H9 (cell line): ENCODE results near the gene GLCE. TPM values are rescaled to one million over a fixed set of nuclear protein-coding genes. Genes with fewer than 3 reads are reported as not detected.

Source experiments
- DNase-seq: peaks from one replicate; pipeline ENCODE4 v3.0.0-alpha.2; 2017
- H2AFZ ChIP-seq: one replicate; pipeline ENCODE4 v1.6.1; 2013; ENCODE audit warnings: mild to moderate bottlenecking, low read length, control low read depth, moderate library complexity
- H2AK5ac ChIP-seq: 2 replicates; pipeline ENCODE4 v1.6.1; 2013; ENCODE audit warnings: low read length, control low read depth, mixed read lengths; ENCODE audit not compliant: insufficient read length
- H2BK120ac ChIP-seq: one replicate; pipeline ENCODE4 v1.6.1; 2013; ENCODE audit warnings: low read depth, mild to moderate bottlenecking, low read length, control low read depth, inconsistent platforms; ENCODE audit not compliant: poor library complexity, severe bottlenecking
- H2BK12ac ChIP-seq: 2 replicates; pipeline ENCODE4 v1.6.1; 2013; ENCODE audit warnings: low read length, control low read depth, mixed read lengths, low read depth; ENCODE audit not compliant: insufficient read length
- H2BK15ac ChIP-seq: 2 replicates; pipeline ENCODE4 v1.6.1; 2013; ENCODE audit warnings: low read depth, low read length, control low read depth
- H2BK20ac ChIP-seq: one replicate; pipeline ENCODE4 v1.6.1; 2013; ENCODE audit warnings: low read depth, mild to moderate bottlenecking, low read length, control low read depth, inconsistent platforms; ENCODE audit not compliant: poor library complexity, severe bottlenecking
- H2BK5ac ChIP-seq: 2 replicates; pipeline ENCODE4 v1.6.1; 2013; ENCODE audit warnings: low read length, control low read depth, mixed read lengths; ENCODE audit not compliant: insufficient read length
- H3K14ac ChIP-seq: 2 replicates; pipeline ENCODE4 v1.6.1; 2013; ENCODE audit warnings: low read length, control low read depth; ENCODE audit not compliant: insufficient read depth
- H3K18ac ChIP-seq: 2 replicates; pipeline ENCODE4 v1.6.1; 2013; ENCODE audit warnings: low read depth, mild to moderate bottlenecking, mixed read lengths, low read length, control low read depth; ENCODE audit not compliant: insufficient read length
- H3K23ac ChIP-seq: 2 replicates; pipeline ENCODE4 v1.6.1; 2013; ENCODE audit warnings: low read length, control low read depth, mixed read lengths, low read depth; ENCODE audit not compliant: insufficient read length
- H3K23me2 ChIP-seq: 2 replicates; pipeline ENCODE4 v1.6.1; 2013; ENCODE audit warnings: low read depth, mild to moderate bottlenecking, mixed read lengths, low read length, control low read depth; ENCODE audit not compliant: insufficient read length, poor library complexity, severe bottlenecking
- H3K27ac ChIP-seq: 2 replicates; pipeline ENCODE4 v1.5.1; 2013; ENCODE audit warnings: low read length, control low read depth, mixed read lengths, low read depth; ENCODE audit not compliant: insufficient read length
- H3K27me3 ChIP-seq: 2 replicates; pipeline ENCODE4 v1.6.1; 2013; ENCODE audit warnings: low read length, control low read depth, inconsistent platforms; ENCODE audit not compliant: insufficient read depth
- H3K4ac ChIP-seq: 2 replicates; pipeline ENCODE4 v1.6.1; 2013; ENCODE audit warnings: low read depth, mild to moderate bottlenecking, control low read depth, inconsistent platforms, low read length, moderate library complexity
- H3K4me1 ChIP-seq: 2 replicates; pipeline ENCODE4 v1.6.1; 2013; ENCODE audit warnings: low read length, control low read depth, inconsistent platforms; ENCODE audit not compliant: insufficient read depth
- H3K4me2 ChIP-seq: 2 replicates; pipeline ENCODE4 v1.6.1; 2013; ENCODE audit warnings: low read length, control low read depth, mixed read lengths; ENCODE audit not compliant: insufficient read length, insufficient read depth
- H3K56ac ChIP-seq: 2 replicates; pipeline ENCODE4 v1.6.1; 2013; ENCODE audit warnings: low read depth, mild to moderate bottlenecking, mixed read lengths, low read length, control low read depth; ENCODE audit not compliant: insufficient read length
- H3K79me1 ChIP-seq: 2 replicates; pipeline ENCODE4 v1.6.1; 2013; ENCODE audit warnings: low read depth, mild to moderate bottlenecking, moderate library complexity, low read length, control low read depth, inconsistent platforms; ENCODE audit not compliant: insufficient read depth, poor library complexity, severe bottlenecking
- H3K79me2 ChIP-seq: 2 replicates; pipeline ENCODE4 v1.6.1; 2013; ENCODE audit warnings: low read length, control low read depth, inconsistent platforms; ENCODE audit not compliant: insufficient read depth
- H3K9ac ChIP-seq: 2 replicates; pipeline ENCODE4 v1.6.1; 2013; ENCODE audit warnings: low read length, control low read depth, mixed read lengths; ENCODE audit not compliant: insufficient read length; ENCODE audit errors: extremely low read depth
- H3K9me3 ChIP-seq: one replicate; pipeline ENCODE4 v1.6.1; 2013; ENCODE audit warnings: low read depth, low read length, inconsistent platforms; ENCODE audit not compliant: control insufficient read depth
- H3T11ph ChIP-seq: one replicate; pipeline ENCODE4 v1.6.1; 2013; ENCODE audit warnings: mild to moderate bottlenecking, low read length, control low read depth, inconsistent platforms
- H4K20me1 ChIP-seq: one replicate; pipeline ENCODE4 v1.6.1; 2013; ENCODE audit not compliant: control insufficient read depth, insufficient read length, insufficient read depth
- H4K5ac ChIP-seq: 2 replicates; pipeline ENCODE4 v1.6.1; 2013; ENCODE audit warnings: low read depth, mild to moderate bottlenecking, mixed read lengths, low read length, control low read depth; ENCODE audit not compliant: insufficient read length
- H4K8ac ChIP-seq: replicated peaks from 2 replicates; pipeline ENCODE4 v1.6.1; 2013; ENCODE audit warnings: low read length, control low read depth, mixed read lengths, low read depth; ENCODE audit not compliant: insufficient read length
- H4K91ac ChIP-seq: 2 replicates; pipeline ENCODE4 v1.6.1; 2013; ENCODE audit warnings: low read depth, mild to moderate bottlenecking, moderate library complexity, mixed read lengths, low read length, control low read depth; ENCODE audit not compliant: insufficient read length
- H3K27ac Mint-ChIP-seq, 3 experiments: 2 replicates in 2 of 3; 3 replicates in 1 of 3; pipeline ENCODE4 v1.8.0; 2020 to 2021; ENCODE audit warnings: mixed read lengths in 3 of 3, mild to moderate bottlenecking in 1 of 3, moderate library complexity in 1 of 3
- H3K27me3 Mint-ChIP-seq: 2 replicates; pipeline ENCODE4 v1.8.0; 2021; ENCODE audit warnings: low read depth, mild to moderate bottlenecking, moderate library complexity, mixed read lengths
- H3K36me3 Mint-ChIP-seq, 3 experiments: 2 replicates in 2 of 3; 3 replicates in 1 of 3; pipeline ENCODE4 v1.8.0; 2020 to 2021; ENCODE audit warnings: low read depth in 3 of 3, mixed read lengths in 3 of 3; ENCODE audit not compliant: insufficient read depth in 1 of 3
- H3K4me1 Mint-ChIP-seq, 2 experiments: 2 replicates each; pipeline ENCODE4 v1.8.0; 2020; ENCODE audit warnings: mixed read lengths in 2 of 2
- H3K4me3 Mint-ChIP-seq, 2 experiments: 2 replicates in 1 of 2; 3 replicates in 1 of 2; pipeline ENCODE4 v1.8.0; 2020 to 2021; ENCODE audit warnings: mild to moderate bottlenecking in 2 of 2, mixed read lengths in 2 of 2, moderate library complexity in 1 of 2
- H3K9me3 Mint-ChIP-seq, 2 experiments: 2 replicates in 1 of 2; 3 replicates in 1 of 2; pipeline ENCODE4 v1.8.0; 2020; ENCODE audit warnings: mild to moderate bottlenecking in 2 of 2, mixed read lengths in 2 of 2, moderate library complexity in 1 of 2
- CTCF ChIP-seq: fragments of 200-600 bp; sonication (generic); conservative IDR thresholded peaks from 3 replicates; pipeline ENCODE4 v1.8.0; 2021; ENCODE audit warnings: antibody characterized with exemption, mild to moderate bottlenecking
- WGBS: extraction: QIAGEN DNeasy Blood & Tissue Kit; methylation state at CpG from one replicate; pipeline ENCODE4 v1.1.7; 2013; ENCODE audit warnings: missing lambda C conversion rate, low lambda C conversion rate, mixed read lengths; ENCODE audit not compliant: insufficient read length; ENCODE audit errors: extremely low coverage; 5-methylcytosine and 5-hydroxymethylcytosine counted together
- total RNA-seq: library from RNA; stranded (reverse); gene quantifications from 2 replicates; pipeline ENCODE4 v1.2.1, GENCODE V29; 2021

Gene GLCE
- total RNA-seq, 1 experiment from 2014 or later: 12.2 TPM

- Histone ChIP-seq H4K8ac (no peak overlapping the region), H2BK15ac (no peak overlapping the region), H2BK20ac (no peak overlapping the region), H3K14ac (no peak overlapping the region), H3K9me3 (no peaks in the 10 kb centered on the region), H2BK120ac (no peak overlapping the region), H3K18ac (no peak overlapping the region), H2BK5ac (no peak overlapping the region), H3K4me1 (peaks cover 28% of the 10 kb centered on the region), H3K23ac (no peak overlapping the region), H3K27me3 (peaks cover 4% of the 10 kb centered on the region; the same call in 1 of the 2 replicates), H4K5ac (no peak overlapping the region), H3K79me1 (no peaks in the 10 kb centered on the region), H3K23me2 (peaks cover 3% of the 10 kb centered on the region), H3T11ph (no peak overlapping the region), H3K27ac (no peak overlapping the region), H2AK5ac (no peak overlapping the region), H3K4me2 (no peak overlapping the region), H2BK12ac (no peak overlapping the region), H3K79me2 (no peaks in the 10 kb centered on the region), H2AFZ (no peak overlapping the region), H3K9ac (no peak overlapping the region), H4K20me1 (no peaks in the 10 kb centered on the region), H4K91ac (no peak overlapping the region), H3K56ac (no peak overlapping the region), H3K4ac (no peak overlapping the region)
- Mint-ChIP-seq H3K27me3 (peaks cover 85% of the 10 kb centered on the region), H3K4me3 (no peak overlapping the region), H3K27ac (no peak overlapping the region), H3K9me3 (no peaks in the 10 kb centered on the region; a peak in 1 of 5 replicates), H3K4me1 (peaks cover 64 to 69% of the 10 kb centered on the region in 2 experiments), H3K36me3 (peaks cover 0 to 3% (median 0%) of the 10 kb centered on the region in 3 experiments; a peak in 2 of 7 replicates)
- WGBS: no CpG with 5 or more reads among the region's 4 CpGs
- peak; percentile 47 for DNase-seq
- no peak for TF ChIP-seq CTCF
Measured at GRCh38 chr15:69116391-69116790, 44.0 kb upstream of the GLCE start.
